Panc1 (cell line): ENCODE results near the gene PRSS48.

ENCODE experiments used
- POLR2AphosphoS5 ChIP-seq: IDR thresholded peaks from 2 replicates; pipeline ENCODE4 v1.6.1; 2012; ENCODE audit warnings: mild to moderate bottlenecking, low read depth, low read length, moderate library complexity
- TF ChIP-seq, protein P1 (sequence below): fragments of 450-650 bp; IDR thresholded peaks from 2 replicates; pipeline ENCODE4 v1.5.1; 2017; ENCODE audit warnings: mild to moderate bottlenecking
- TF ChIP-seq, protein P2 (sequence below), 2 experiments: IDR thresholded peaks; 2 replicates each; pipeline ENCODE4 v1.6.1; 2011 to 2012; ENCODE audit warnings: low read depth in 2 of 2, control low read depth in 1 of 2, low read length in 1 of 2, mild to moderate bottlenecking in 1 of 2, moderate library complexity in 1 of 2; ENCODE audit not compliant: insufficient read depth in 1 of 2

DNA sequence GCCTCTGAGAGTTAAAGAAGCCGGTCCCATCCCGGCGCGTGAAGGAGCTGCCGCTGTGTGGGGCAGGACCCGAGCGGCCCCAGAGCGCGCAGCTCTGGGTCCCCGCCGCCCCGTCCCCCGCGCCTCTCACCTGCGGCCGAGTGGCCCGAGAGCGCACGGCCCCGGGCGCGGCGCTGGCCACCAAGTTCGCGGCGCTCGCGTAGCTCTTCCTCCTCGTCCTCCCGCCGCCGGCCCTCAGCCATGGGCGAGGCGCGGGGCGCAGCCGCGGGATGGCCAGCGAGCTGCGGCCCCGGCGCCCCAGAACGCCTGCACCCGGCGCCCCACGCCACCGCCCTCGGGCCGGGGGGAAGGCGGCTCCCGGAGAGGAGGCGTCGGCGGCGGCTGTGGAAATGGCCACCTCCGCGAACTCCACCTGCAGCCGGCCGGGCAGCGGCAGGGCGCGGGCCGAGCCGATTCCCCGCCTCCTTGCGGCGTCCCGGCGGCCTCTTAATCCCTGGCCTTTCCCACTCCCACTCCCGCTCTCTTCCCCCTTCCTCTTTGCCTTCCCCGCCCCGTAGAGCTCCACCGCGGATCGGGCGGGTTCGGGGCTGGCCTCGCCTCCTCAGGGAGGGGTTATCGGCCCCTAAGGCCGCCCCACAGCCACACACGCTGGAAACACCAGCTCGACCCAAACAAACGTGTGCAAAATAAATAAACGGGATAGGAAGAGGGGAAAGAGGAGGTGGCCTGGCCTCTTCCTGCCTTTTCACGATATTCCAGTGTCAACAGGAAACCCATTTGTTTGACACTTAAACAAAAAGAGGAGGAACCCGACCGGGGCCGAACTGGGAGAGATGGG lies 48.4 kb downstream of the PRSS48 start, which contains the start of gene SH3D19:
- TF ChIP-seq POLR2AphosphoS5: 0 out of 2 replicates have a peak, but pooled peaks have one; percentile 22
- TF ChIP-seq, protein P1, sequence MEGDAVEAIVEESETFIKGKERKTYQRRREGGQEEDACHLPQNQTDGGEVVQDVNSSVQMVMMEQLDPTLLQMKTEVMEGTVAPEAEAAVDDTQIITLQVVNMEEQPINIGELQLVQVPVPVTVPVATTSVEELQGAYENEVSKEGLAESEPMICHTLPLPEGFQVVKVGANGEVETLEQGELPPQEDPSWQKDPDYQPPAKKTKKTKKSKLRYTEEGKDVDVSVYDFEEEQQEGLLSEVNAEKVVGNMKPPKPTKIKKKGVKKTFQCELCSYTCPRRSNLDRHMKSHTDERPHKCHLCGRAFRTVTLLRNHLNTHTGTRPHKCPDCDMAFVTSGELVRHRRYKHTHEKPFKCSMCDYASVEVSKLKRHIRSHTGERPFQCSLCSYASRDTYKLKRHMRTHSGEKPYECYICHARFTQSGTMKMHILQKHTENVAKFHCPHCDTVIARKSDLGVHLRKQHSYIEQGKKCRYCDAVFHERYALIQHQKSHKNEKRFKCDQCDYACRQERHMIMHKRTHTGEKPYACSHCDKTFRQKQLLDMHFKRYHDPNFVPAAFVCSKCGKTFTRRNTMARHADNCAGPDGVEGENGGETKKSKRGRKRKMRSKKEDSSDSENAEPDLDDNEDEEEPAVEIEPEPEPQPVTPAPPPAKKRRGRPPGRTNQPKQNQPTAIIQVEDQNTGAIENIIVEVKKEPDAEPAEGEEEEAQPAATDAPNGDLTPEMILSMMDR: no peak
- TF ChIP-seq, protein P2, sequence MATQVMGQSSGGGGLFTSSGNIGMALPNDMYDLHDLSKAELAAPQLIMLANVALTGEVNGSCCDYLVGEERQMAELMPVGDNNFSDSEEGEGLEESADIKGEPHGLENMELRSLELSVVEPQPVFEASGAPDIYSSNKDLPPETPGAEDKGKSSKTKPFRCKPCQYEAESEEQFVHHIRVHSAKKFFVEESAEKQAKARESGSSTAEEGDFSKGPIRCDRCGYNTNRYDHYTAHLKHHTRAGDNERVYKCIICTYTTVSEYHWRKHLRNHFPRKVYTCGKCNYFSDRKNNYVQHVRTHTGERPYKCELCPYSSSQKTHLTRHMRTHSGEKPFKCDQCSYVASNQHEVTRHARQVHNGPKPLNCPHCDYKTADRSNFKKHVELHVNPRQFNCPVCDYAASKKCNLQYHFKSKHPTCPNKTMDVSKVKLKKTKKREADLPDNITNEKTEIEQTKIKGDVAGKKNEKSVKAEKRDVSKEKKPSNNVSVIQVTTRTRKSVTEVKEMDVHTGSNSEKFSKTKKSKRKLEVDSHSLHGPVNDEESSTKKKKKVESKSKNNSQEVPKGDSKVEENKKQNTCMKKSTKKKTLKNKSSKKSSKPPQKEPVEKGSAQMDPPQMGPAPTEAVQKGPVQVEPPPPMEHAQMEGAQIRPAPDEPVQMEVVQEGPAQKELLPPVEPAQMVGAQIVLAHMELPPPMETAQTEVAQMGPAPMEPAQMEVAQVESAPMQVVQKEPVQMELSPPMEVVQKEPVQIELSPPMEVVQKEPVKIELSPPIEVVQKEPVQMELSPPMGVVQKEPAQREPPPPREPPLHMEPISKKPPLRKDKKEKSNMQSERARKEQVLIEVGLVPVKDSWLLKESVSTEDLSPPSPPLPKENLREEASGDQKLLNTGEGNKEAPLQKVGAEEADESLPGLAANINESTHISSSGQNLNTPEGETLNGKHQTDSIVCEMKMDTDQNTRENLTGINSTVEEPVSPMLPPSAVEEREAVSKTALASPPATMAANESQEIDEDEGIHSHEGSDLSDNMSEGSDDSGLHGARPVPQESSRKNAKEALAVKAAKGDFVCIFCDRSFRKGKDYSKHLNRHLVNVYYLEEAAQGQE (IDR thresholded peaks at IDR 0.05; ENCODE audit: insufficient read depth in 1 of 2, low read depth in 2 of 2, low read length in 1 of 2): no peak
